SKM-1 treated with dmso at 0.1 percent for 144 hours (cell line): ENCODE data around the gene PRMT6.
"Not testable (repeated sequence)": the region's sequence is repeated elsewhere in the genome, so short reads cannot be mapped to it uniquely, and the experiment has no call there.

Experiments
- DNase-seq: peaks from one replicate; lab custom pipeline; 2025; ENCODE audit not compliant: unreplicated experiment; lab: John Stamatoyannopoulos, UW

Gene PRMT6

GRCh38 chr1:107093395-107093794, 36.9 kb downstream of the PRMT6 start:
- not testable (repeated sequence) for DNase-seq

GRCh38 chr1:107095647-107096046, 39.2 kb downstream of the PRMT6 start:
- no peak for DNase-seq

- no peak for DNase-seq
Observed at GRCh38 chr1:107096690-107097089, 40.2 kb downstream of the PRMT6 start.

- DNase-seq: no peak
Observed at GRCh38 chr1:107098961-107099360, 42.5 kb downstream of the PRMT6 start.

GRCh38 chr1:107100331-107100984, 44.0 kb downstream of the PRMT6 start:
- no peak for DNase-seq

- DNase-seq: no peak
Observed at GRCh38 chr1:107105914-107106313, 49.4 kb downstream of the PRMT6 start.
